Measurements from ENCODE around the gene CRYGS.
"Not testable (repeated sequence)": the region's sequence is repeated elsewhere in the genome, so short reads cannot be mapped to it uniquely, and the experiment has no call there.

CRYGS gene

DNA sequence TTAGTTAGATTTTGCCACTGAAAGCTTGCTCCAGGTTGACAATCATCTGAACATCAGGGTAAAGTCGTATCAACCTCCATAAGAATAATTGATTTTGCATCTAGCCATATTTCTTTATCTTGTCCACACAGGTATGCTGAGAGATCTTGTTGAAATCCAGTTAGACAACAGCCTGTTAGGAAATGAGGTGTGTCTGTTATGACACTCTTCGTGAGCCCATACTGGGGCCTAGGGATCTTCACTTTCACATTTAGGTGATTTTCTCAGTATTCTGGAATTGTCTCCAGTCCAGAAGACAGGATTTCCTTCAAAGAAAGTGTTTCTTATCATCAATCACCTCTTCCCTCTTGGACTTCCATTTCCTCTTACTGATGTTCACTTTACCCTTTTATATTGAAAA is 44.5 kb upstream of the CRYGS start:
- no peak overlapping the region for H3K4me3 ChIP-seq (ENCODE audit: low read depth, low read length)
- no peak for DNase-seq (ENCODE audit: low read depth)
- TF ChIP-seq, protein P1, sequence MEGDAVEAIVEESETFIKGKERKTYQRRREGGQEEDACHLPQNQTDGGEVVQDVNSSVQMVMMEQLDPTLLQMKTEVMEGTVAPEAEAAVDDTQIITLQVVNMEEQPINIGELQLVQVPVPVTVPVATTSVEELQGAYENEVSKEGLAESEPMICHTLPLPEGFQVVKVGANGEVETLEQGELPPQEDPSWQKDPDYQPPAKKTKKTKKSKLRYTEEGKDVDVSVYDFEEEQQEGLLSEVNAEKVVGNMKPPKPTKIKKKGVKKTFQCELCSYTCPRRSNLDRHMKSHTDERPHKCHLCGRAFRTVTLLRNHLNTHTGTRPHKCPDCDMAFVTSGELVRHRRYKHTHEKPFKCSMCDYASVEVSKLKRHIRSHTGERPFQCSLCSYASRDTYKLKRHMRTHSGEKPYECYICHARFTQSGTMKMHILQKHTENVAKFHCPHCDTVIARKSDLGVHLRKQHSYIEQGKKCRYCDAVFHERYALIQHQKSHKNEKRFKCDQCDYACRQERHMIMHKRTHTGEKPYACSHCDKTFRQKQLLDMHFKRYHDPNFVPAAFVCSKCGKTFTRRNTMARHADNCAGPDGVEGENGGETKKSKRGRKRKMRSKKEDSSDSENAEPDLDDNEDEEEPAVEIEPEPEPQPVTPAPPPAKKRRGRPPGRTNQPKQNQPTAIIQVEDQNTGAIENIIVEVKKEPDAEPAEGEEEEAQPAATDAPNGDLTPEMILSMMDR (IDR thresholded peaks at IDR 0.05; ENCODE audit: insufficient read depth, low read depth, low read length, missing control alignments): no peak

DNA sequence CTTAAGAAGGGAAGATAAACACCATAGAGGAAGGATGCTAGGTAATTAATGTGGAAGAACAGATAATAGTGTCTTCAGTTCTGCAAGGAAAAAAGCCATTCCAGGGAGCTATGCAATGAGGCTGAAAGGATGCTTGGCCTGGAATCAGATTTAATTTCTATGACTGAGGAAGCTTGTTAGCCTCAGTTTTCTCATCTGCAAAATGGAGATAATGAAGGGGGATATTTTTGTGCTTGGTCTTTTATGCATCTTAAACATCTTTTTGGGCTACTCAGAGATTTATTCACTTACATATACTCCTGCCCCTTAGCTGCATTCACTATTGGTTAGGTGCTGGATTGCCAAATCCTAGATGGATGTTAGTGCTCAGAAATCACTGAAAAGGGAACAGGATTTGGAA is 43.0 kb upstream of the CRYGS start:
- TF ChIP-seq, protein P1 (IDR thresholded peaks at IDR 0.05; ENCODE audit: insufficient read depth, low read depth, low read length, missing control alignments): no peak
- no peak overlapping the region for H3K4me3 ChIP-seq (ENCODE audit: low read depth, low read length)
- DNase-seq (ENCODE audit: low read depth): no peak

DNA sequence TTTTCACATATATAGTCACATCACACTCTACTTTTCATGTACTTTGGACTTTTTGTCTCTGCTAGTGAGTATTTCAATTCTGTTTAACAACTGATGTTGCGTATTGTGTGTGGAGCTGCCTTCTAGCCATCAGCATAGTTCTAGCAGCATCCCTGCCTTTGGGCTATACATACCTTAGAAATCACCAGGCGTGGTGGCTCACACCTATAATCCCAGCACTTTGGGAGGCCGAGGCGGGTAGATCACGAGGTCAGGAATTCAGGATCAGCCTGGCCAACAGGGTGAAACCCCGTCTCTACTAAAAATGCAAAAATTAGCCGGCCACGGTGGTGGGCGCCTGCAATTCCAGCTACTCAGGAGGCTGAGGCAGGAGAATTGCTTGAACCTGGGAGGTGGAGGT is 42.1 kb upstream of the CRYGS start:
- not testable (repeated sequence) for H3K4me3 ChIP-seq (ENCODE audit: low read depth, low read length)

DNA sequence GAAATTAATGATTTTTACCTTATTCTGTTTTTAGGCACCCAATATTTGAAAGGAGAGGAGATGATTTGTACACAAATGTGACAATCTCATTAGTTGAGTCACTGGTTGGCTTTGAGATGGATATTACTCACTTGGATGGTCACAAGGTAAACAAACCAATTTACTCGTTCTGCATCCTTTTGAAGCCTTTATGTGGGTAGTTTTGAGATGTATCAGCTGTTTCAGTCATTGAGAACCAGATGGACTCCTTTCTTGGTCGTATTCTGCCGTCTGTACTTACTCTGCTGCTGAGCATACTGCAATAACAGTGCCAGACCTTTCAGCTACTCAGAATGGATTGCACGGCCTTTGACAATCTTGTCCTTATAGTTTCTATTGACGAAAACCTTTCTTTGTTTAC is 39.7 kb upstream of the CRYGS start:
- peak; percentile 23 for DNase-seq (ENCODE audit: low read depth)
- TF ChIP-seq, protein P1 (IDR thresholded peaks at IDR 0.05; ENCODE audit: insufficient read depth, low read depth, low read length, missing control alignments): no peak
- no peak overlapping the region for H3K4me3 ChIP-seq (ENCODE audit: low read depth, low read length)

More for the DNA sequence above, 42.1 kb upstream of the CRYGS start:
- DNase-seq (ENCODE audit: low read depth): not testable (repeated sequence)

DNA sequence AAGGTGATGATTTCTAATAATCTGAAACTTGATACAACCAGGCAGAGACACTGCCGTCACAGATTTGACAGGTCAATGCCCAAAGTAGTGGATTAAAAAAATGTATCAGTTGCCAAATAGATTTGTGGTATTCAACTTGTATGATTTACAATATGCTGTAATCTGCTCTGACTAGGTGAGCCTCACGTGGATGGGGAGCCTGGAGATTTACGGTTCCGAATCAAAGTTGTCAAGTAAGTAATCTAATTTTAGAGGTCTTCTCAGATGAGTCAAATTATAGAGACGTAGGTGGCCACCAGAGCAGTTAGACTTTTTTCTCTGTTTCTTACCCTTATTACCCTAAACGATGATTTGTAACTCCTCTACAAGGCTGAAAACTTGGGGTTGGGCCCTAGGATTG is 38.4 kb upstream of the CRYGS start:
- no peak for DNase-seq (ENCODE audit: low read depth)
- H3K4me3 ChIP-seq (ENCODE audit: low read depth, low read length): no peak overlapping the region
- TF ChIP-seq, protein P1 (IDR thresholded peaks at IDR 0.05; ENCODE audit: insufficient read depth, low read depth, low read length, missing control alignments): no peak

DNA sequence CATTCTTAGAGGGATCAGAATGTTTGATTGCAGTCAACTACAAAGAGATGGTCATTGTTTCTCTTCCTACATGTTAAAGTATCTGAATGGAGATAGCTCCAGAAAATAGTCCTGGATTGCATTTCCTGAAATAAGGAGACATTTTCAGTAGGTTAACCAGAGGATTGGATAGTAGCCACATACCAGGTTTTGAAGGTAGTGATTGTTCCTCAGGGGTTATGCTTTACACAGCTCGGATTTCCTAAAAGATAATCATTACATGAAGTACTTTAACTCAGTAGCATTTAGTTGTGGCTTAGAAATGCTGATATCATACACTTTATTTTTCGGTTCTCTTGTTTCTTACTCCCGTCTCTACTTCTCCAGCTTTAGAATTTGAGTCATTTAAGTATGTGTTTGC is 36.6 kb upstream of the CRYGS start:
- TF ChIP-seq, protein P1 (IDR thresholded peaks at IDR 0.05; ENCODE audit: insufficient read depth, low read depth, low read length, missing control alignments): no peak
- no peak for DNase-seq (ENCODE audit: low read depth)
- H3K4me3 ChIP-seq (ENCODE audit: low read depth, low read length): no peak overlapping the region

DNA sequence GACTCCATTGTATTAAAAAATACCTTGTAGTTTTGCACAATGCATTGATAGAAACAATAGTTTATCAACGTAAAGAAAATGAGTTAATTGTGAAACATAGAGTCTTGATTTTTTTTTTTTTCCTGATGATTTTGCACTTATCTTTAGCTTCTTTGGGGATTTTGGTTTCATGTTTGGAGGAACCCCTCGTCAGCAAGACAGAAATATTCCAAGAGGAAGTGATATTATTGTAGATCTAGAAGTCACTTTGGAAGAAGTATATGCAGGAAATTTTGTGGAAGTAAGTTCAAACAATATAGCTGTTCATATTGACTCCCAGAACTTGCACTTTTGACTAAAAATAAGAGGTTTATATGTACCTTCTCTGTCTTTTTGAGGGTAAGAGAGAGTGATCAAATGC is 33.3 kb upstream of the CRYGS start:
- TF ChIP-seq, protein P1 (IDR thresholded peaks at IDR 0.05; ENCODE audit: insufficient read depth, low read depth, low read length, missing control alignments): no peak
- no peak for DNase-seq (ENCODE audit: low read depth)
- H3K4me3 ChIP-seq (ENCODE audit: low read depth, low read length): no peak overlapping the region

DNA sequence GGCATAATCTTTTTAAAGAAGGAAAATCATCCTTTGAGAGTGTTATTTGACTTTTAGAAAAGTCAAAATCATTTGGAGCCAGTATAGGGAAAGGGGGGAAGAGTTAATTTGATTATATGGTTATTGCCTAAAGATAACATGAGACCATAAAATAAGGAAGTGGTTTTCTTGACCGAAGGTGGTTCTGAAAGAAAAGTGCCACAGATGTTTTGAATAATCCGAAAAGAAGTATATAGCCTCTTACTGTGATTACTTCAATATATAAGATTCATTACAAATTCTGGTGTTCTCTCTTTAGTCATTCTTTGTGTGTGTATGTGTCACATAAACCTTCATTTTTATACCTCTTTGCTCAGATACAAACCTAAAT is 27.4 kb upstream of the CRYGS start:
- no peak for DNase-seq (ENCODE audit: low read depth)
- H3K4me3 ChIP-seq (ENCODE audit: low read depth, low read length): peak overlapping the region; percentile 95
- TF ChIP-seq, protein P1 (IDR thresholded peaks at IDR 0.05; ENCODE audit: insufficient read depth, low read depth, low read length, missing control alignments): no peak

Measured in GM12865 (cell line).